Breast epithelium (tissue), 4 donors: ENCODE measurements around the gene ALDH5A1. TPM values are rescaled to one million over a fixed set of nuclear protein-coding genes. Genes with fewer than 3 reads are reported as not detected.
A peak's percentile ranks its signal among the peaks of the same experiment; 100 is the strongest.

ENCODE experiments used
- DNase-seq, 2 donors: peaks; one replicate each; pipeline ENCODE4 v3.0.0-alpha.2; 2019; ENCODE audit warnings: low spot score in 2 of 2
- H3K27ac ChIP-seq, 2 donors: fragments of 200-600 bp; sonication (generic) in 1 of 2; one replicate each; pipeline ENCODE4 v1.5.1; 2016 to 2019; ENCODE audit warnings: mild to moderate bottlenecking in 1 of 2
- H3K27me3 ChIP-seq, 2 donors: fragments of 200-600 bp; sonication (generic) in 1 of 2; one replicate each; pipeline versions ENCODE4 v1.5.1 to v1.6.0; 2017 to 2019; ENCODE audit warnings: control low read depth in 1 of 2, mild to moderate bottlenecking in 1 of 2
- H3K36me3 ChIP-seq: fragments of 200-600 bp; one replicate; pipeline ENCODE4 v1.5.1; 2019
- H3K4me1 ChIP-seq, 2 donors: fragments of 200-600 bp; sonication (generic); one replicate each; pipeline ENCODE4 v1.5.1; 2016 to 2019; ENCODE audit warnings: control low read depth in 1 of 2
- H3K4me3 ChIP-seq, 3 donors: fragments of 200-600 bp; sonication (generic); 1 replicate in 2 of 3; 2 replicates in 1 of 3; pipeline ENCODE4 v1.5.1; 2016 to 2019; ENCODE audit warnings: mild to moderate bottlenecking in 3 of 3, moderate library complexity in 2 of 3
- H3K9me3 ChIP-seq, 2 donors: fragments of 200-600 bp; sonication (generic) in 1 of 2; one replicate each; pipeline ENCODE4 v1.5.1; 2016 to 2019; ENCODE audit warnings: control low read depth in 1 of 2
- CTCF ChIP-seq, 3 donors: fragments of 450-650 bp; IDR thresholded peaks; one replicate each; pipeline ENCODE4 v1.5.1; 2016 to 2017; ENCODE audit warnings: antibody characterized with exemption in 3 of 3, mild to moderate bottlenecking in 3 of 3, moderate library complexity in 3 of 3
- POLR2A ChIP-seq: fragments of 450-650 bp; IDR thresholded peaks from one replicate; pipeline ENCODE4 v1.6.1; 2016; ENCODE audit warnings: antibody characterized with exemption, mild to moderate bottlenecking, moderate library complexity
- POLR2AphosphoS5 ChIP-seq, 3 donors: sonication (generic); formaldehyde crosslinking; IDR thresholded peaks; one replicate each; pipeline ENCODE4 v1.6.1; 2017; ENCODE audit warnings: antibody characterized with exemption in 3 of 3
- intact Hi-C: fragments of 100-400 bp; cut with DNase I; formaldehyde crosslinking; loops from one replicate; pipeline ENCODE4 v1.15.1; 2023; ENCODE audit warnings: low total_unique reads
- total RNA-seq, 3 donors: library from RNA; depleted of rRNA; stranded (reverse); fragments of >200 nt; gene quantifications; one replicate each; pipeline ENCODE4 v1.1.0, GENCODE V29; 2016

ALDH5A1 gene
- total RNA-seq, 3 donors from 2014 or later, result 3.9 to 6.4 (median 6.1) TPM

- intact Hi-C loops, result no loop called here
- no peak overlapping the region for H3K27ac ChIP-seq
- TF ChIP-seq POLR2A, result no peak
- no peak for TF ChIP-seq POLR2AphosphoS5 (IDR thresholded peaks at IDR 0.05)
- TF ChIP-seq CTCF (IDR thresholded peaks at IDR 0.05), result no peak
These were observed 80.0 kb downstream of the ALDH5A1 start for GRCh38 chr6:24574809-24575208.

GRCh38 chr6:24576447-24576846, 81.7 kb downstream of the ALDH5A1 start:
- H3K36me3 ChIP-seq, result no peaks in the 10 kb centered on the region
- H3K27me3 ChIP-seq, result no peaks in the 10 kb centered on the region
- H3K4me1 ChIP-seq, result no peaks in the 10 kb centered on the region
- no peak overlapping the region for H3K27ac ChIP-seq
- H3K4me3 ChIP-seq, result no peak overlapping the region
- intact Hi-C loops, result no loop called here
- no peaks in the 10 kb centered on the region for H3K9me3 ChIP-seq
- TF ChIP-seq CTCF (IDR thresholded peaks at IDR 0.05), result no peak
- no peak for TF ChIP-seq POLR2A
- no peak for TF ChIP-seq POLR2AphosphoS5 (IDR thresholded peaks at IDR 0.05)
- DNase-seq, result no peak

More at GRCh38 chr6:24574809-24575208, 80.0 kb downstream of the ALDH5A1 start:
- DNase-seq, result peak in 1 of 2 donors; percentile 27
- Histone ChIP-seq H3K9me3 (no peaks in the 10 kb centered on the region), H3K27me3 (no peaks in the 10 kb centered on the region), H3K36me3 (no peaks in the 10 kb centered on the region), H3K4me1 (no peaks in the 10 kb centered on the region), H3K4me3 (no peak overlapping the region)

DNA sequence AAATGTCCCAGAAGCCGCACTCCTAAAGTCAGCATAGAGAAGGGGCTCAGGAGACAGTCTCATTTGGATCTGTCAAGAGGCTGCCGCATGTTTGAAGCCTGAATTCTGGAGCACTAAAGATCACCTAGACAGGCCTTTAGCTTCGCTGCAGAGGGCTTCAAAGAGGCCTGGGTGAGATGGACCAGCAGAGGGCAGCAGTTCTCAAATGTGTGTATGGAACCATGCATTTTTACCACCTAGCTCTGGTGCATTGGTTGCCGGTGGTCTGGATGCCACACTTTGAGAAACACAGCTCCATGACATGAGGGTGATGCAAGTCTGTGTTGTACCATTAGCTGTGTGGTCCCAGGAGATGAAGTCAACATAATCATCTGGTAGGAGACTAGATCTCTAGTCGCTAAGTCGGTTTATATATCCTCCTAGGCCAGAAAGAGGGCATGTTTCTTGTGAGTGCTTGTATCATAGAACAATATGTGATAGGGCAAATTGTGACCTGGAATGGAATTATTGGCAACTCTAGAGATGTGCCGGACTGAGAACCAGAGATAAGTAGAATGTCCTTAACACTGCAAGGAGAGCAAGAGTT, 86.4 kb downstream of the ALDH5A1 start:
- Histone ChIP-seq H3K4me3 (no peak overlapping the region), H3K36me3 (no peaks in the 10 kb centered on the region), H3K27ac (no peak overlapping the region), H3K4me1 (no peaks in the 10 kb centered on the region), H3K27me3 (no peaks in the 10 kb centered on the region), H3K9me3 (no peaks in the 10 kb centered on the region)
- intact Hi-C loops, result no loop called here
- TF ChIP-seq CTCF (IDR thresholded peaks at IDR 0.05) (peak in 2 of 3 donors; percentile 50 to 56), POLR2AphosphoS5 (IDR thresholded peaks at IDR 0.05) (no peak)
- DNase-seq, result peak; percentile 40 to 60

DNA sequence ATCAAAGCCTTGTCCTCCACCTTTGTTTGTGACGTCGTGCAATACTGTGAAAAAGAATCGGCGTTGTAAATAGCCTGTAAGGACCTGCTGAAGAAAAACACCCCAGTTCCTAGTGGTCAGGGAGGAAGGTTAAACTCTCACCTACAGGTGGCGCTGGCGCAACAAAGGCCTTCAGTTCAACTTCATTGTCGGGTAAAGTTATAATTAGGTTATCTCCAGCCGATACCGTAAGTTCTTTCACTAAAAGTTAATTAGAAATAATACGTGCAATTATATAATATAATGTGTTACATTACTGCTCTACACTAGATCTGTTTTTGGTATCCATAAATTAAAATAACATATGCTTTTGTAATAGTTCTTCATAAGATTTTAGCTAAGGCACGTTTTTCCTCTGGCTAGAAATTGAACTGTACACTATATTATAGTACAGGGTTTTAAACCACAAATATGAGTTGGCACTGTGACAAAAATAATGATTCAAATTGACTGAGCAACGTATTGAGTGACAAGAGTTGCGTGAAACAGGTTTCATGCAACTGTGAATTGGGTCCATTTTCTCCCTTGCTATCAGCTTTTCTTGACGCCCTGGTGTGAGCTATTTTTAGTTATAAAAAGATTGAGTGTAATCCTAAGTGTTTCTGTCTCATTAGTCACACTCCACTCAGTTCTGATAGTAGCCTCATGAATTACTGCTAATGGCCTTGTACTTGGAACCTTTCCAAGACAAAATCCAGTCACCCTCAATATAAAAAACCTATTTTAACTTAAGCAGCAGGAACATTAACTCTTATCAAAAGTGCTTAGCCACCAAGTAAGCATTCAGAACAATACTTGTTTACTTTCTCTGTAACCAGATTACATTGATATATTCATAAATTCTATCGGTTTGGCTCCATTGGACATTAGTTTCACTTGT, 89.0 kb downstream of the ALDH5A1 start:
- Histone ChIP-seq H3K4me3 (no peak overlapping the region), H3K4me1 (no peaks in the 10 kb centered on the region), H3K27me3 (no peaks in the 10 kb centered on the region), H3K36me3 (no peaks in the 10 kb centered on the region), H3K9me3 (no peaks in the 10 kb centered on the region), H3K27ac (no peak overlapping the region)
- intact Hi-C loops, result no loop called here
- peak; percentile 26 to 67 for DNase-seq
- TF ChIP-seq POLR2A (no peak), CTCF (IDR thresholded peaks at IDR 0.05) (peak; percentile 61 to 71 (median 68)), POLR2AphosphoS5 (IDR thresholded peaks at IDR 0.05) (no peak)

GRCh38 chr6:24584382-24584720, 89.6 kb downstream of the ALDH5A1 start:
- H3K9me3 ChIP-seq, result no peaks in the 10 kb centered on the region
- intact Hi-C loops, result no loop called here
- no peak overlapping the region for H3K27ac ChIP-seq
- H3K27me3 ChIP-seq, result no peaks in the 10 kb centered on the region
- H3K4me1 ChIP-seq, result no peaks in the 10 kb centered on the region
- no peak for TF ChIP-seq CTCF (IDR thresholded peaks at IDR 0.05)
- no peak for TF ChIP-seq POLR2AphosphoS5 (IDR thresholded peaks at IDR 0.05)
- TF ChIP-seq POLR2A, result no peak
- H3K36me3 ChIP-seq, result no peaks in the 10 kb centered on the region
- no peak overlapping the region for H3K4me3 ChIP-seq
- DNase-seq, result no peak
